ENCODE results near the gene ZNF79.

GRCh38 chr9:127479507-127480081, 55.4 kb downstream of the ZNF79 start:
- TF ChIP-seq GLIS3 (CRISPR knock-in tag; IDR thresholded peaks at IDR 0.05) (no peak), PPARA (CRISPR knock-in tag; IDR thresholded peaks at IDR 0.05; ENCODE audit: borderline replicate concordance) (no peak)

All from SK-N-SH treated with all-trans-retinoic acid at 6 μM for 48 hours (cell line).